ENCODE measurements around the gene SEMA4C.

The SEMA4C gene

GRCh38 chr2:96810783-96811192 is 59.1 kb downstream of the SEMA4C start:
- H3K18ac ChIP-seq (ENCODE audit: low read depth in 1 of 2, low read length in 2 of 2), result no peak overlapping the region
- DNase-seq, result no peak
- 94% methylated on average over 5 of the region's 5 CpGs for WGBS
- no peak overlapping the region for H3K4me2 ChIP-seq (ENCODE audit: low read length, poor library complexity, severe bottlenecking)
- no peak overlapping the region for H2AFZ ChIP-seq (ENCODE audit: low read depth, low read length)
- H3K4ac ChIP-seq (ENCODE audit: low read depth in 1 of 2, low read length in 2 of 2), result no peak overlapping the region
- no peak overlapping the region for H3K27ac ChIP-seq (ENCODE audit: low read length, poor library complexity, severe bottlenecking)
- no peak overlapping the region for H2BK15ac ChIP-seq (ENCODE audit: low read depth, poor library complexity, severe bottlenecking)
- no peak overlapping the region for H4K91ac ChIP-seq (ENCODE audit: low read length)
- no peak overlapping the region for H2BK120ac ChIP-seq (ENCODE audit: low read depth, low read length)
- peaks cover 6 to 26% of the 10 kb centered on the region in 2 experiments for H3K36me3 ChIP-seq (ENCODE audit: control insufficient read depth in 1 of 2, insufficient read depth in 2 of 2, low read depth in 1 of 2, low read length in 2 of 2)
- peaks cover 4% of the 10 kb centered on the region for H3K4me1 ChIP-seq (ENCODE audit: control insufficient read depth, insufficient read depth, low read depth, low read length)
- H3K9ac ChIP-seq (ENCODE audit: low read length), result no peak overlapping the region
- H3K23ac ChIP-seq (ENCODE audit: low read length in 2 of 2), result no peak overlapping the region
- no peak overlapping the region for H2BK5ac ChIP-seq (ENCODE audit: low read depth, low read length, poor library complexity, severe bottlenecking)
- H2BK12ac ChIP-seq (ENCODE audit: low read length in 2 of 2), result no peak overlapping the region
- no peak overlapping the region for H2AK5ac ChIP-seq (ENCODE audit: low read length, severe bottlenecking)
- no peak overlapping the region for H4K8ac ChIP-seq (ENCODE audit: low read length)
- H3K14ac ChIP-seq (ENCODE audit: low read length in 2 of 2), result no peak overlapping the region
- H3K4me3 ChIP-seq (ENCODE audit: insufficient read depth in 1 of 2, low read depth in 1 of 2, low read length in 2 of 2), result no peak overlapping the region
- H3K9me3 ChIP-seq (ENCODE audit: control insufficient read depth, low read length), result no peaks in the 10 kb centered on the region
- H3K27me3 ChIP-seq (ENCODE audit: control insufficient read depth in 1 of 2, insufficient read depth in 1 of 2, low read length in 2 of 2), result no peaks in the 10 kb centered on the region
- H3K79me1 ChIP-seq (replicated peaks; ENCODE audit: low read length, poor library complexity, severe bottlenecking), result no peaks in the 10 kb centered on the region

- no peak overlapping the region for H3K4me2 ChIP-seq (ENCODE audit: low read length, poor library complexity, severe bottlenecking)
- WGBS, result 88% methylated on average over 9 of the region's 12 CpGs
Observed at GRCh38 chr2:96809951-96810782, 59.7 kb downstream of the SEMA4C start.

More at GRCh38 chr2:96809951-96810782, 59.7 kb downstream of the SEMA4C start:
- Histone ChIP-seq H2BK5ac (ENCODE audit: low read depth, low read length, poor library complexity, severe bottlenecking) (no peak overlapping the region), H2BK12ac (ENCODE audit: low read length in 2 of 2) (no peak overlapping the region), H2BK15ac (ENCODE audit: low read depth, poor library complexity, severe bottlenecking) (no peak overlapping the region), H3K18ac (ENCODE audit: low read depth in 1 of 2, low read length in 2 of 2) (no peak overlapping the region), H4K8ac (ENCODE audit: low read length) (no peak overlapping the region), H4K91ac (ENCODE audit: low read length) (no peak overlapping the region), H3K4me3 (ENCODE audit: insufficient read depth in 1 of 2, low read depth in 1 of 2, low read length in 2 of 2) (no peak overlapping the region), H3K9me3 (ENCODE audit: control insufficient read depth, low read length) (no peaks in the 10 kb centered on the region), H3K27me3 (ENCODE audit: control insufficient read depth in 1 of 2, insufficient read depth in 1 of 2, low read length in 2 of 2) (no peaks in the 10 kb centered on the region), H3K14ac (ENCODE audit: low read length in 2 of 2) (no peak overlapping the region), H3K23ac (ENCODE audit: low read length in 2 of 2) (no peak overlapping the region), H3K27ac (ENCODE audit: low read length, poor library complexity, severe bottlenecking) (no peak overlapping the region), H3K79me1 (replicated peaks; ENCODE audit: low read length, poor library complexity, severe bottlenecking) (no peaks in the 10 kb centered on the region), H2BK120ac (ENCODE audit: low read depth, low read length) (no peak overlapping the region), H3K9ac (ENCODE audit: low read length) (no peak overlapping the region), H3K4me1 (ENCODE audit: control insufficient read depth, insufficient read depth, low read depth, low read length) (peaks cover 1% of the 10 kb centered on the region), H2AK5ac (ENCODE audit: low read length, severe bottlenecking) (no peak overlapping the region), H3K4ac (ENCODE audit: low read depth in 1 of 2, low read length in 2 of 2) (no peak overlapping the region), H2AFZ (ENCODE audit: low read depth, low read length) (no peak overlapping the region), H3K36me3 (ENCODE audit: control insufficient read depth in 1 of 2, insufficient read depth in 2 of 2, low read depth in 1 of 2, low read length in 2 of 2) (peaks cover 6 to 26% of the 10 kb centered on the region in 2 experiments)
- no peak for DNase-seq
